HEK293 (cell line): ENCODE results near the gene SOCS7.

Experiments
- CTCF ChIA-PET: fragments of 350-600 bp; formaldehyde crosslinking; extraction: SDS; loops from one replicate; lab custom pipeline; 2021; ENCODE audit warnings: antibody characterized with exemption; lab: Yijun Ruan, JAX
- POLR2A ChIA-PET: fragments of 300-600 bp; formaldehyde crosslinking; extraction: SDS; loops from one replicate; lab custom pipeline; 2020; ENCODE audit warnings: antibody characterized with exemption, inconsistent platforms; lab: Yijun Ruan, JAX
- H3K27ac ChIP-seq: fragments of 200-500 bp; sonication (Bioruptor generic); 2 replicates; pipeline ENCODE4 v1.5.1; 2014; ENCODE audit warnings: low read depth, low read length, control low read depth, inconsistent platforms; ENCODE audit errors: extremely low read depth
- H3K36me3 ChIP-seq, 2 experiments: fragments of 200-500 bp in 1 of 2; sonication (Bioruptor generic) in 1 of 2; 1 replicate in 1 of 2; 2 replicates in 1 of 2; pipeline ENCODE4 v1.5.1; 2014 to 2017; ENCODE audit warnings: inconsistent platforms in 2 of 2, low read length in 2 of 2; ENCODE audit not compliant: control insufficient read depth in 2 of 2, insufficient read depth in 1 of 2
- H3K4me1 ChIP-seq: fragments of 200-500 bp; sonication (Bioruptor generic); 2 replicates; pipeline ENCODE4 v1.5.1; 2014; ENCODE audit warnings: mild to moderate bottlenecking, low read length, inconsistent platforms; ENCODE audit not compliant: control insufficient read depth, insufficient read depth
- H3K4me3 ChIP-seq: 2 replicates; pipeline ENCODE4 v1.5.1; 2011; ENCODE audit warnings: low read depth, mild to moderate bottlenecking, control low read depth, low read length, moderate library complexity
- H3K9me3 ChIP-seq: fragments of 200-500 bp; sonication (Bioruptor generic); 2 replicates; pipeline ENCODE4 v1.5.1; 2014; ENCODE audit warnings: low read depth, low read length, inconsistent platforms; ENCODE audit not compliant: control insufficient read depth, insufficient read depth
- AEBP2 ChIP-seq: fragments of 450-650 bp; formaldehyde crosslinking; IDR thresholded peaks from 2 replicates; pipeline ENCODE4 v1.5.1; 2016; ENCODE audit warnings: missing biosample characterization, missing genetic modification characterization, borderline replicate concordance
- GFI1B ChIP-seq: fragments of 450-650 bp; formaldehyde crosslinking; IDR thresholded peaks from 2 replicates; pipeline ENCODE4 v1.5.1; 2016; ENCODE audit warnings: missing biosample characterization, missing genetic modification characterization
- OSR2 ChIP-seq: fragments of 450-650 bp; formaldehyde crosslinking; IDR thresholded peaks from 2 replicates; pipeline ENCODE4 v1.5.1; 2016; ENCODE audit warnings: missing biosample characterization, missing genetic modification characterization
- SETDB1 ChIP-seq: IDR thresholded peaks from one replicate; pipeline ENCODE4 v1.6.1; 2017; ENCODE audit warnings: mild to moderate bottlenecking, low read length, moderate library complexity, mixed read lengths; ENCODE audit not compliant: insufficient read length
- ZBTB49 ChIP-seq: fragments of 450-650 bp; formaldehyde crosslinking; IDR thresholded peaks from 2 replicates; pipeline ENCODE4 v1.5.1; 2016; ENCODE audit warnings: missing biosample characterization, missing genetic modification characterization, low read depth
- ZNF133 ChIP-seq: fragments of 450-650 bp; formaldehyde crosslinking; IDR thresholded peaks from 2 replicates; pipeline ENCODE4 v1.5.1; 2016; ENCODE audit warnings: missing biosample characterization, missing genetic modification characterization
- ZNF157 ChIP-seq: fragments of 450-650 bp; formaldehyde crosslinking; IDR thresholded peaks from 2 replicates; pipeline ENCODE4 v1.5.1; 2016; ENCODE audit warnings: missing biosample characterization, missing genetic modification characterization
- ZNF18 ChIP-seq: fragments of 450-650 bp; formaldehyde crosslinking; IDR thresholded peaks from 2 replicates; pipeline ENCODE4 v1.5.1; 2016; ENCODE audit warnings: missing biosample characterization, missing genetic modification characterization
- ZNF23 ChIP-seq: fragments of 450-650 bp; formaldehyde crosslinking; IDR thresholded peaks from 2 replicates; pipeline ENCODE4 v1.5.1; 2016; ENCODE audit warnings: missing biosample characterization, missing genetic modification characterization, borderline replicate concordance
- ZNF354C ChIP-seq: fragments of 450-650 bp; formaldehyde crosslinking; IDR thresholded peaks from 2 replicates; pipeline ENCODE4 v1.5.1; 2016; ENCODE audit warnings: missing biosample characterization, missing genetic modification characterization, low read depth, borderline replicate concordance
- ZNF391 ChIP-seq: fragments of 450-650 bp; formaldehyde crosslinking; IDR thresholded peaks from 2 replicates; pipeline ENCODE4 v1.5.1; 2016; ENCODE audit warnings: low read depth, missing biosample characterization, missing genetic modification characterization, borderline replicate concordance
- ZNF423 ChIP-seq: fragments of 450-650 bp; formaldehyde crosslinking; IDR thresholded peaks from 2 replicates; pipeline ENCODE4 v1.5.1; 2016; ENCODE audit warnings: missing biosample characterization, missing genetic modification characterization
- ZNF488 ChIP-seq: fragments of 450-650 bp; formaldehyde crosslinking; IDR thresholded peaks from 2 replicates; pipeline ENCODE4 v1.5.1; 2016; ENCODE audit warnings: missing biosample characterization, missing genetic modification characterization
- ZNF530 ChIP-seq: fragments of 450-650 bp; formaldehyde crosslinking; IDR thresholded peaks from 2 replicates; pipeline ENCODE4 v1.5.1; 2016; ENCODE audit warnings: low read depth, missing biosample characterization, missing genetic modification characterization
- ZNF548 ChIP-seq: fragments of 450-650 bp; formaldehyde crosslinking; IDR thresholded peaks from 2 replicates; pipeline ENCODE4 v1.5.1; 2016; ENCODE audit warnings: missing biosample characterization, missing genetic modification characterization
- ZNF555 ChIP-seq: fragments of 450-650 bp; formaldehyde crosslinking; conservative IDR thresholded peaks from 2 replicates; pipeline ENCODE4 v1.5.1; 2017; ENCODE audit warnings: missing biosample characterization, mild to moderate bottlenecking, missing genetic modification characterization, inconsistent platforms
- ZNF571 ChIP-seq: fragments of 450-650 bp; formaldehyde crosslinking; IDR thresholded peaks from 2 replicates; pipeline ENCODE4 v1.5.0; 2017; ENCODE audit warnings: missing biosample characterization, missing genetic modification characterization

The SOCS7 gene

GRCh38 chr17:38397227-38397626 lies 45.6 kb downstream of the SOCS7 start (continued):
- no peak for TF ChIP-seq ZNF555 (tag by site-specific recombination)
- TF ChIP-seq ZNF488 (tag by site-specific recombination): no peak
- TF ChIP-seq ZNF571: no peak
- TF ChIP-seq ZNF391: no peak
- no peak for TF ChIP-seq GFI1B (tag by site-specific recombination)
- TF ChIP-seq OSR2: no peak

- Histone ChIP-seq H3K4me3 (no peak overlapping the region), H3K36me3 (peaks cover 24 to 87% of the 10 kb centered on the region in 2 experiments), H3K27ac (no peak overlapping the region), H3K4me1 (peaks cover 7% of the 10 kb centered on the region; the same call in 1 of the 2 replicates), H3K9me3 (no peaks in the 10 kb centered on the region)
- ChIA-PET CTCF (interaction anchor here (1.2 to 6.2 kb wide), 2 partner anchors 14 to 51 kb away, joined by 4 to 41 read pairs; no protein-coding TSS in a partner anchor), POLR2A (interaction anchor here (1.6 to 1.7 kb wide), 2 partner anchors 16 to 49 kb away, joined by 3 to 4 read pairs; partner anchors contain the start of gene SOCS7)
- TF ChIP-seq ZBTB49: no peak
Measured at GRCh38 chr17:38400286-38400685, 48.6 kb downstream of the SOCS7 start.

- POLR2A ChIA-PET: interaction anchor here (1.7 kb wide), 1 partner anchor 15 kb away, joined by 4 read pairs; no protein-coding TSS in a partner anchor
- CTCF ChIA-PET: interaction anchor here (1.2 to 6.2 kb wide), 5 partner anchors 12 to 79 kb away, joined by 3 to 41 read pairs (median 3); no protein-coding TSS in a partner anchor
- Histone ChIP-seq H3K27ac (no peak overlapping the region), H3K4me1 (peaks cover 7% of the 10 kb centered on the region; the same call in 1 of the 2 replicates), H3K4me3 (no peak overlapping the region), H3K36me3 (peaks cover 22 to 75% of the 10 kb centered on the region in 2 experiments), H3K9me3 (no peaks in the 10 kb centered on the region)
- TF ChIP-seq ZNF548 (no peak), ZNF18 (tag by site-specific recombination) (no peak), AEBP2 (no peak), ZNF354C (tag by site-specific recombination) (no peak), ZNF423 (no peak), SETDB1 (no peak), ZNF23 (tag by site-specific recombination) (no peak), ZNF530 (tag by site-specific recombination) (no peak), ZNF133 (tag by site-specific recombination) (no peak), ZNF157 (tag by site-specific recombination) (no peak)
Measured at GRCh38 chr17:38401459-38401858, 49.8 kb downstream of the SOCS7 start.
